Activated CD4-positive, alpha-beta T cell treated with anti-CD3 and anti-CD28 coated beads, Interleukin-2, amount 10 ng/mL, durations not matched to agents 7 days and 5 days (primary cell): ENCODE results near the gene SRP72. TPM values are rescaled to one million over a fixed set of nuclear protein-coding genes. Genes with fewer than 3 reads are reported as not detected.
A peak's percentile ranks its signal among the peaks of the same experiment; 100 is the strongest.

Source experiments
- CTCF ChIA-PET: fragments of 350-600 bp; sonication (Branson Sonifier 250); formaldehyde crosslinking; loops from one replicate; lab custom pipeline; 2021; ENCODE audit warnings: antibody characterized with exemption; lab: Charles Lee
- POLR2A ChIA-PET: fragments of 350-600 bp; sonication (Branson Sonifier 250); formaldehyde crosslinking; loops from one replicate; lab custom pipeline; 2021; ENCODE audit warnings: antibody characterized with exemption; lab: Charles Lee
- DNase-seq: peaks from one replicate; pipeline ENCODE4 v3.0.0-alpha.2; 2020
- H3K27ac Mint-ChIP-seq: one replicate; pipeline ENCODE4 v1.8.0; 2021; ENCODE audit warnings: mild to moderate bottlenecking, moderate library complexity, mixed read lengths
- H3K27me3 Mint-ChIP-seq: one replicate; pipeline ENCODE4 v1.8.0; 2021; ENCODE audit warnings: mixed read lengths
- H3K36me3 Mint-ChIP-seq: one replicate; pipeline ENCODE4 v1.8.0; 2021; ENCODE audit warnings: low read depth, mixed read lengths
- H3K4me1 Mint-ChIP-seq: one replicate; pipeline ENCODE4 v1.8.0; 2021; ENCODE audit warnings: mixed read lengths
- H3K4me3 Mint-ChIP-seq: one replicate; pipeline ENCODE4 v1.8.0; 2021; ENCODE audit warnings: mild to moderate bottlenecking, moderate library complexity, mixed read lengths
- H3K9me3 Mint-ChIP-seq: one replicate; pipeline ENCODE4 v1.8.0; 2021; ENCODE audit warnings: mixed read lengths
- total RNA-seq, 2 experiments: library from RNA; stranded (reverse); gene quantifications; one replicate each; pipeline ENCODE4 v1.2.3, GENCODE V29; 2021

The SRP72 gene
- total RNA-seq, 2 experiments from 2014 or later: 116 to 135 TPM

DNA sequence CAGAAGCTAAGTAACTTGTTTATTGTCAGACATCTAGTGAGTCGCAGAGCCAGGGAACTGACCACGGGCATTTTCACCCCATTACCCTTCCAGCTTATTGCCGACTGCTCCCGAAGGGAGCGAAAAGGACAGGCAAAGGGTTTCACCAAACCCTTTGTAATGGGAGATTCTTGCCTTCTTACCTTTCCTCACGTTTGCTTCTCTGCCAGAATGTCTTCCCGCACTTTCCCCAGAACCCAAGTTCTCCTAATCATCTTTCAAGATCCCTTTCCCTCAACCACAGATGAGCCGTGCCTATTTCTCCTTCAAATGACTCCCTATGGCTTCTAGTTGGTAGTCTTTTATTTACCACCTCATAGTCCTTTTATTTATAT lies 520 bp upstream of the SRP72 start:
- H3K36me3 Mint-ChIP-seq: peaks cover 43% of the 10 kb centered on the region
- H3K9me3 Mint-ChIP-seq: no peaks in the 10 kb centered on the region
- peak overlapping the region; percentile 97 for H3K4me3 Mint-ChIP-seq
- H3K27me3 Mint-ChIP-seq: no peaks in the 10 kb centered on the region
- H3K27ac Mint-ChIP-seq: peak overlapping the region; percentile 98
- peak; percentile 10 for DNase-seq
- peaks cover 54% of the 10 kb centered on the region for H3K4me1 Mint-ChIP-seq
- POLR2A ChIA-PET: interaction anchor here (1.0 kb wide), 1 partner anchor 31 kb away, joined by 3 read pairs; the partner anchor contains the start of gene PAICS
- CTCF ChIA-PET: interaction anchor here (0.6 to 1.4 kb wide), 4 partner anchors 27 to 518 kb away, joined by 3 to 4 read pairs (median 4); partner anchors contain the start of genes CEP135, PAICS and PPAT

DNA sequence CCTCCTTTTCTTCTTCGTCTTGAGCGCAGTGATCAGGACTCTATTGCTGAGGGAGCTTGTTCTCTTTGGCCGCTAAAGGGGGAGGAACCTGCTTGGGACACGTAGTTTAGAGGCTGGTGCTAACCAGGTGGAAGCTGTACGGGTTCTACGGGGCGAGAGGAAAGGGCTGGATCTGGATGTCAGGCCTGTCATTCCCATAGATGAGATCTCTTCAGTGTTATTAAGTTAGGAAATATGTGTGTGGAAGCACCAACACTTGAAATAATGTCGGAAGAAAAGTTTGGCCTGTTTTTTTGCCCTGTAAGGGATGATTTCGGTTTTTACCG lies 643 bp downstream of the SRP72 start:
- no peak for DNase-seq
- no peaks in the 10 kb centered on the region for H3K9me3 Mint-ChIP-seq
- peaks cover 49% of the 10 kb centered on the region for H3K4me1 Mint-ChIP-seq
- ChIA-PET POLR2A (interaction anchor here (0.5 to 1.2 kb wide), 3 partner anchors 32 to 1117 kb away, joined by 3 to 6 read pairs (median 3); partner anchors contain the start of genes PAICS and PPAT), CTCF (interaction anchor here (0.9 to 1.5 kb wide), 3 partner anchors 33 to 369 kb away, joined by 3 to 5 read pairs (median 3); partner anchors contain the start of gene PPAT)
- H3K27me3 Mint-ChIP-seq: no peaks in the 10 kb centered on the region
- peak overlapping the region; percentile 98 for H3K27ac Mint-ChIP-seq
- peak overlapping the region; percentile 97 for H3K4me3 Mint-ChIP-seq
- peaks cover 42% of the 10 kb centered on the region for H3K36me3 Mint-ChIP-seq

DNA sequence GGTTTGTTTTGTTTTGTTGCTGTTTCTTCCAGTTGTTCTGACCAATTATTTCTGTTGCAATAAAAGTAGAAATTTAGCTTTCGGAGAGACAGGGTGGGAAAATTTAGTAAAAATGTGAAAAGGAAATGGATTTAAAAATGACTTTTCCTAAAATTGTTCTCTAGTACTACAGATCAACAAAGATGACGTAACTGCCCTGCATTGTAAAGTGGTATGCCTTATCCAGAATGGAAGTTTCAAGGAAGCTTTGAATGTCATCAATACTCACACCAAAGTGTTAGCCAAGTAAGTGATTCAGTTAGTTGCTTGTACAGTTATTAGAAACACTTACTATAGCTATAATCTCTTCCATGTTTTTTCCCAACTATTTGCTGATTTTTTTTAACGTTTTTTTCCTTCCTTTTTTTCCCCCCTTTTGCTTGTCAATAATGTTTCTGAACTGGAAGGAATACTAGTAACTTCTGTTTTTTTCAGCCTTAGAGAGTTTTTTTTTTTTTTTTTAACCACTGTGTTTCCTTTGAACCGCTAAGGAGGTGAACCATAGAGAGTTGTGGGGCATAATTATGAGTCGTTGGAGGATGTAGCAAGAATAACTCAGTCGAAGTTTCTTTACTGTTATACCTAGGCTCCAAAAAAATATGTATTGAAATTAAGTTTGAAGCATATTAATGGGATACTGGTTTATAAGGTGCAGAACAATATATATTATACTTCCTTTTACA lies 2.2 kb downstream of the SRP72 start:
- Mint-ChIP-seq H3K9me3 (no peaks in the 10 kb centered on the region), H3K36me3 (peaks cover 52% of the 10 kb centered on the region), H3K4me1 (peaks cover 45% of the 10 kb centered on the region), H3K4me3 (peak overlapping the region; percentile 97), H3K27ac (peak overlapping the region; percentile 84), H3K27me3 (no peaks in the 10 kb centered on the region)
- DNase-seq: peak; percentile 9
- POLR2A ChIA-PET: interaction anchor here (0.6 kb wide), 1 partner anchor 150 kb away, joined by 5 read pairs; no protein-coding TSS in a partner anchor
- CTCF ChIA-PET: interaction anchor here (0.6 to 1.5 kb wide), 3 partner anchors 32 to 367 kb away, joined by 3 to 5 read pairs (median 4); partner anchors contain the start of gene PAICS

- ChIA-PET CTCF (no interaction called here), POLR2A (no interaction called here)
- Mint-ChIP-seq H3K9me3 (no peaks in the 10 kb centered on the region), H3K36me3 (peaks cover 63% of the 10 kb centered on the region), H3K27ac (no peak overlapping the region), H3K4me3 (no peak overlapping the region), H3K27me3 (no peaks in the 10 kb centered on the region), H3K4me1 (peaks cover 8% of the 10 kb centered on the region)
- DNase-seq: no peak
Measured at GRCh38 chr4:56475917-56476316, 8.5 kb downstream of the SRP72 start.

DNA sequence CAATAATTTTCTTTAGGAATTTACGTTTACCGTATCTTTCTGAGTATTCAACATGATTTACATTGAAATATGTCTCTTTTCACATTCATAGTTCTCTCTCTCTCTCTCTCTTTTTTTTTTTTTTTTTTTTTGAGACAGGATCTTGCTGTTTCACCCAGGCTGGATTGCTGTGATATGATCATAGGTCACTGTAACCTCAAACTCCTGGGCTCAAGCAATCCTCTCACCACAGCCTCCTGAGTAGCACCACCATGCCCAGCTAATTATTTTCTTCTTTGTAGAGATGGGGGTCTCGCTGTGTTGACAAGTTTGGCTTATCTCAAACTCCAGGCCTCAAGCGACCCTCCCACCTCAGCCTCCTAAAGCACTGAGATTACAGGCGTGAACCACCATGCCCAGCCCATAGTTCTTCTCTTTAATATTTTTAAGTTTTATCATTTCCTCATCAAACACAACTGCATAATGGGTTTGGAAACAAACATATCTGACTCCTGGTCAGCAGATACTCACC lies 9.8 kb downstream of the SRP72 start:
- ChIA-PET POLR2A (no interaction called here), CTCF (interaction anchor here (0.6 kb wide), 1 partner anchor 451 kb away, joined by 3 read pairs; no protein-coding TSS in a partner anchor)
- H3K36me3 Mint-ChIP-seq: peaks cover 54% of the 10 kb centered on the region
- H3K4me3 Mint-ChIP-seq: no peak overlapping the region
- H3K27me3 Mint-ChIP-seq: no peaks in the 10 kb centered on the region
- no peak for DNase-seq
- no peaks in the 10 kb centered on the region for H3K9me3 Mint-ChIP-seq
- H3K27ac Mint-ChIP-seq: no peak overlapping the region
- H3K4me1 Mint-ChIP-seq: peaks cover 2% of the 10 kb centered on the region

DNA sequence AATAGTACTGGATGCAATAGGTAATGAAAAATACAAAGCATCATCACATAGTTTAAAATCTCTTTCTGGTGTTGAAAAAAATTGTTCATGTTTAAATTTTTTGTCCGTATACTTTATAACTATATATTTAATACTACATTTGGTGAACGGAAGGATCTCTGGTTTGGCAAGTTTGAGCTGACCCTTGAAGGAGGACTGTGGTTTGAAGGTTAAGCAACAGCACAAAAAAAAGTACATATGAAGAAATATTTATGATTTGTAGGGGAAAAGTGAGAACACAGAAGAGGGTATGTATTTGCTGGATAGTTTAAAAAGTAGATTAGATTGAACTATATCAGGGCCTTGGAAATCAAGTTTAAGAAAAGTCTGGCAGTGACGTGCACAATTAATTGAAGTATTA lies 13.3 kb downstream of the SRP72 start:
- Mint-ChIP-seq H3K36me3 (peaks cover 51% of the 10 kb centered on the region), H3K27me3 (no peaks in the 10 kb centered on the region), H3K27ac (no peak overlapping the region), H3K4me3 (no peak overlapping the region), H3K9me3 (no peaks in the 10 kb centered on the region), H3K4me1 (peaks cover 1% of the 10 kb centered on the region)
- CTCF ChIA-PET: interaction anchor here (1.3 kb wide), 1 partner anchor 9 kb away, joined by 3 read pairs; no protein-coding TSS in a partner anchor
- POLR2A ChIA-PET: interaction anchor here (0.7 kb wide), 1 partner anchor 20 kb away, joined by 3 read pairs; no protein-coding TSS in a partner anchor
- no peak for DNase-seq

GRCh38 chr4:56496241-56496640 lies 28.8 kb downstream of the SRP72 start:
- H3K27ac Mint-ChIP-seq: no peak overlapping the region
- POLR2A ChIA-PET: no interaction called here
- CTCF ChIA-PET: interaction anchor here (1.1 to 1.9 kb wide), 2 partner anchors 10 to 32 kb away, joined by 3 to 4 read pairs; no protein-coding TSS in a partner anchor

DNA sequence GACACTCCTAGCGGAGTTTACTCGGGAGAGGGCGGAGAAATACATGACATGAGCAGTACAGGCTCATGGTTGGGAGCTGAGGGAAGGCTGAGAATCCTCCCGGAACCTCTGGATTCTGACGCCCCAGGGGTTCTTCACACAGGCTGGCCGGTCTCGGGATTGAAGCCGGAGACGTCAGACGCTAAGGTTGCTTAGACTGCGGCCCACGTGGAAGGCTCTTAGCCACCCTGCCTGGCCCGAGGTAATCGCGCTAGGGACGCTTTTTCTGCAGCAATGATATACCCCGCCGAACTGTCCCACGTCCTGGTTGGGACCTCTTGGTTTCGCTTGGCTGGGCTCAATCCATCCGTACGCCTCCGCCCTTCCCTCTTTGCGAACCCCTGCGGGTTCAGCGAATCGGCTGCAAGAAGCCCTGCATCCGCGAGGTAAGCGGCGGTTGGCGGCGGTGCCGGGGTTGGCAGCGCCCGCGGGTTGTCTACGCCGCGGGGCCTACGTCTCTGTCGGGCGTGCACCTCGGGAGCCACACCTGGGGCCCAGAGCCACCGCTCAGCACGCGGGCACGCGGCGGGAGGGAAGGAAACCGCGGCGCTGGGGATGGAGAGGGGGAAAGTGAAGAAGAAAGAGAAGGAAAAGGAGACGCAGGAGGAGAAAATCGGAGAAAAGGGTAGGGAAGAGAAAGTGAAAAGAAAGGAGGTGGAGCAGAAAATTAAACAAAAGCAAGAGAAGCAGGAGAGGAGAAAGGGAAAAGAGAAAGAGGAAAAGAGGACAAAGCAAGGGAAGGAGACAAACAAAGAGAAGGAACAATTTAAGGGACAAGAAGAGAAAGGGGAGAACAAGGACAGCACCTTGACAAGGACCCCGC lies 38.1 kb downstream of the SRP72 start, which contains the start of gene ARL9:
ARL9 (plus strand) TSS at position 523 of the 862 bp plus-strand sequence; CDS start at position 595, 72 bp downstream.
- peak; percentile 69 for DNase-seq
- Mint-ChIP-seq H3K4me1 (peaks cover 18% of the 10 kb centered on the region), H3K4me3 (peak within 1 kb of the TSS; percentile 75), H3K9me3 (no peaks in the 10 kb centered on the region), H3K27ac (peak within 1 kb of the TSS; percentile 84), H3K27me3 (peaks cover 3% of the 10 kb centered on the region), H3K36me3 (peaks cover 17% of the 10 kb centered on the region)
- CTCF ChIA-PET: no interaction called here
- POLR2A ChIA-PET: no interaction called here

More at GRCh38 chr4:56496241-56496640, 28.8 kb downstream of the SRP72 start:
- DNase-seq: no peak
- H3K4me3 Mint-ChIP-seq: no peak overlapping the region
- no peaks in the 10 kb centered on the region for H3K9me3 Mint-ChIP-seq
- no peaks in the 10 kb centered on the region for H3K4me1 Mint-ChIP-seq
- H3K36me3 Mint-ChIP-seq: peaks cover 49% of the 10 kb centered on the region
- H3K27me3 Mint-ChIP-seq: no peaks in the 10 kb centered on the region

GRCh38 chr4:56511098-56511497 lies 43.7 kb downstream of the SRP72 start:
- CTCF ChIA-PET: no interaction called here
- no peaks in the 10 kb centered on the region for H3K36me3 Mint-ChIP-seq
- peaks cover 4% of the 10 kb centered on the region for H3K27me3 Mint-ChIP-seq
- H3K27ac Mint-ChIP-seq: no peak overlapping the region
- POLR2A ChIA-PET: no interaction called here
- H3K9me3 Mint-ChIP-seq: no peaks in the 10 kb centered on the region
- DNase-seq: no peak
- H3K4me3 Mint-ChIP-seq: no peak overlapping the region
- H3K4me1 Mint-ChIP-seq: peaks cover 4% of the 10 kb centered on the region

GRCh38 chr4:56512166-56512565 lies 44.7 kb downstream of the SRP72 start:
- Mint-ChIP-seq H3K27me3 (peaks cover 10% of the 10 kb centered on the region), H3K27ac (no peak overlapping the region), H3K4me3 (no peak overlapping the region), H3K4me1 (no peaks in the 10 kb centered on the region), H3K36me3 (no peaks in the 10 kb centered on the region), H3K9me3 (no peaks in the 10 kb centered on the region)
- ChIA-PET POLR2A (no interaction called here), CTCF (interaction anchor here (0.6 kb wide), 1 partner anchor 325 kb away, joined by 5 read pairs; no protein-coding TSS in a partner anchor)
- DNase-seq: no peak

DNA sequence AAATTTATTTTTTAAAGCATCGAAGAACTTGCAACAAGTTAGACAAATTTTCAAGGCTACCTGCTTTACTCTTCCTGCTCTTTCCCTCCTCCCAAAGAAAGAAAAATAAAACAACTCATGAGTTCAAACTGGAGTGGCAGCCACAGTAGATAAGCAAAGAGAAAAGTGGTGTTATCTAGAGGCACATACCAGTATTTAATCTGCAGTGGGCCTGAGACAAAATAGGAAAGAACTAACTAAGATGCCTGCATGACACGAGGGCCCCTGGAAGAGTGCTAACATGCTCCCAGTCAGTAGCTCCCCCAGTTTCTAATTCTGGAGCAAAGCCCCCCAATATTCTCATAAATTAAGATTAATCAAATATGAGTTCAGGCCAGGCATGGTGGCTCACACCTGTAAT lies 46.1 kb downstream of the SRP72 start:
- no peak for DNase-seq
- ChIA-PET POLR2A (no interaction called here), CTCF (interaction anchor here (0.6 kb wide), 1 partner anchor 394 kb away, joined by 3 read pairs; the partner anchor contains the start of gene REST)
- Mint-ChIP-seq H3K4me1 (no peaks in the 10 kb centered on the region), H3K4me3 (no peak overlapping the region), H3K27me3 (peaks cover 10% of the 10 kb centered on the region), H3K9me3 (no peaks in the 10 kb centered on the region), H3K27ac (no peak overlapping the region), H3K36me3 (no peaks in the 10 kb centered on the region)
